HG03342 (cell line): Measurements from ENCODE around the gene RTF1.
"Not testable (repeated sequence)": the region's sequence is repeated elsewhere in the genome, so short reads cannot be mapped to it uniquely, and the experiment has no call there.

ENCODE experiments used
- ATAC-seq: cut with Tn5 transposase; IDR thresholded peaks from one replicate; pipeline ENCODE4 v1.9.1; 2021; ENCODE audit warnings: mild to moderate bottlenecking, moderate library complexity; ENCODE audit not compliant: unreplicated experiment

The RTF1 gene

GRCh38 chr15:41435037-41435786, 18.3 kb downstream of the RTF1 start:
- no peak for ATAC-seq

- no peak for ATAC-seq
Measured at GRCh38 chr15:41437448-41437847, 20.6 kb downstream of the RTF1 start.

DNA sequence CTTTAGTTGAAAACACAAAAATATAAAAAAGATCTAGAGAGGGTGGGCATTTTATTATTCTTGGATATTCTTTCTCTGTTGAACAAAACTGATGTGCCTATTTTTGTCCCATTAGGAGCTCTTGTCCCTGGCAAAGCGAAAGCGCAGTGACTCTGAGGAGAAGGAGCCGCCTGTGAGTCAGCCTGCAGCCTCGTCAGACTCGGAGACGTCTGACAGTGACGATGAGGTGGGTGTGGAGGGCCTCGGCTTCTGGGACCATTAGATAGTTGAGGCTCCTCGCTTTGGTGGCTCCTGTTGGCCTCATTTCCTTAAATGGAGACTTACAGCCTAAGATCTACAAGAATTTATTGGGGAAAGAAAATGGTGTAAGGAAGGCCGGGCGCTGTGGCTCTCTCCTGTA, 21.3 kb downstream of the RTF1 start:
- ATAC-seq = no peak

- not testable (repeated sequence) for ATAC-seq
Measured at GRCh38 chr15:41438745-41439144, 21.9 kb downstream of the RTF1 start.

DNA sequence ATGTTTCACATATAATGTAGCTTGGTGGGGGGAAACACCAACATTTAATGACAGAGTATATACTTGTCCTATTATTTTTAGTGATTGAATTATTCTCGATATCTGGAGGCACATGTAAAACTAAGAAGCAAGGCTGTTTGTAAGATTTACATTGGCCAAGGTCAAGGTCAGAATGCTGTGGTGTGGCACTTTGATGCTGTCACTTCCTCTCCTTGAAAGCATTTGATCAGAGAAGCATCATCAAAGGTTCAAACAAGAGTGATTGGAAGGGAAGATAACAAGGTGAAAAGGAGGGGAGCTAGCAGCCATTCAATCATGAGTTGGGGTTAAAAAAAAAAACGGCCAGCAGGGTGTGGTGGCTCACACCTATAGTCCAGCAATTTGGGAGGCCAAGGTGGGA, 26.4 kb downstream of the RTF1 start:
- no peak for ATAC-seq

DNA sequence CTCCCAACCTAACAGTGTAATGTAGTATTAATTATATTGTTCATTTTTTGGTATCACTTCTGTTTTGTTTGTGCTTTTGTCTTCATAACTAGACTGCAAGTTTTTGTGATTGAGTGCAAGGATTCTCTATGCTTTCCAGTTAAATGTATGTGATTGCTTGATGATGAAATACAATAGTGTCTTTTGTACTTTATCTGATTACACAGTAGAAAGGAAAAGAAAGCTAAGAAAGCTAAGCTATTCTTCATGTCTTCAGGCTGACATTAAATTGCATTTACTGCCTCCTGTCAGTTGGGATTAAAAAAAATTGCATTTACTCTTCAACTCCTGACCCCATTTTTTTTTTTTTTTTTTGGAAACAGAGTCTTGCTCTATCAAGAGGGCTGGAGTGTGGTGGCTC, 28.5 kb downstream of the RTF1 start:
- no peak for ATAC-seq

DNA sequence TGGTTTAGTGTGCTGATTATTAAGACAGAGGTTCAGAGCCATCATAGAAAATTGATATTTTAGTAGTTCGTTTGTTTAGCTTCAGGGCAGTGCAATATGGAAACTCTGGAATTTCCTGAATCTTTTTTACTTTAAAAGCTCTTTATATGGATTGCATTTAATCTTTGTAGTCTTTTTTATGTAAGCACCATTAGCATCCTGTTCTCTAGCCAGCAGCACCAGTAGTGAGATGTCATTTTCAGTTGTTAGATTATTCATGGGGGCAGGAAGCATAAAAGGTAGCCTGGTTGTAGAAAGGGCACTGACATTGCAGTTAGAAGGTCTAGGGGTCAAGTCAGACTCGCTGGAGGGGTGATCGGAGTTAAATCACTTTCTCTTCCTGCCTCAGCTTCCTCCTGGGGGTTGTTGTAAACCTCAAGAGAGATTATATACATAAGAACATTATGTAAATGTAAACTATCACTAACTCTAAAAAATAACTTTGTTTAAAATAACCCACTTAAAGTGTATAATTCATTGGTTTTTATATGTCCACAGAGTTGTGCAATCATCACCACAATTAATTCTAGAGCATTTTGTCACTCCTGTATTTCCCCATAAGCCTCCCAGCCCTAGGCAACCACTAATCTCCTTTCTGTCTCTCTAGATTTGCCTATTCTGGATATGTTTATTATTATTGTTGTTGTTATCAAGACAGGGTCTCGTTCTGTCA, 45.3 kb downstream of the RTF1 start:
- ATAC-seq = no peak

GRCh38 chr15:41464889-41465580, 48.1 kb downstream of the RTF1 start:
- no peak for ATAC-seq

DNA sequence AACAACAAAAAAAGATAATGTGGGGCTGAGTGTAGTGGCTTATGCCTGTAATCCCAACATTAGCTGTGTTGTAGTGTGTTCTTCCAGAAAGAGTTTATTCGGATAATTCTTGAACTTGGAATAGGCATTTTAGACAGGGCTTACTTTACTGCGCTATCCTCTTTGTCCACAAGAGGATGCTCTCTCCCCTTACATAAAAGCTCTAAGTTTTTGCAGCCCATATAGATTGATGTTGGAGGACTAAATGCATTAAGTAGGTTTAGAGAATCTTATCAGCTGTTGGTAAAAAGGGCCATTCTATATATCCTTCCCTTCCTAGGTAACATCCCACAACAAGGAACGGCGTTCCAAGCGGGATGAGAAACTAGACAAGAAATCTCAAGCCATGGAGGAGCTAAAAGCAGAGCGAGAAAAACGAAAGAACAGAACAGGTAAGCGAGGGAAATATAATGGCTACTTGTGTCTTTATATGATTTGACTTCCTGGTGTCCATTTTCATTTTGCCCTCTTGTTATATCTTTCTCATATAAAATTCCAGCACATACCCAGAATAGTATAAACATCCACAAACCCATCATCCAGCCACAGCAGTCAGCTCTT, 49.0 kb downstream of the RTF1 start:
- ATAC-seq = no peak

DNA sequence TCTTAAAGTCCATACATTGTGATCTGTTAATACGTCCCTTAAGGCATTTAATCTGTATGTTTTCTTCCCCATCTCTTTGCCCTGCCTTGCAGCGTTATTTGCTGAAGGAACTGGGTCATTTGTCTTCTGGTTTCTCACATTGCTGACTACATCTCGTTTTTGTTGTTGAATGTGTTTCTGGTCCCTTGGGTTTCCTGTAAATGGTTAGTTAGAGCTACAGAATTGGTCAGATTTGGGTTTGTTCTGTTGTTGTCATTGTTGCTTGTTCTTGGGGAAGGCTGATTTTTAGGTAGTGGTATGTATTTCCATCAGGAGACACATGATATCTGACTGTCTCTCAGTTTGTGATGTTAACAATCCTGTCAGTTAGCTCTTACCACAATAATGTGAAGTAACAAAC, 49.8 kb downstream of the RTF1 start:
- ATAC-seq = no peak

- ATAC-seq = not testable (repeated sequence)
Measured at GRCh38 chr15:41469644-41470043, 52.7 kb downstream of the RTF1 start.

DNA sequence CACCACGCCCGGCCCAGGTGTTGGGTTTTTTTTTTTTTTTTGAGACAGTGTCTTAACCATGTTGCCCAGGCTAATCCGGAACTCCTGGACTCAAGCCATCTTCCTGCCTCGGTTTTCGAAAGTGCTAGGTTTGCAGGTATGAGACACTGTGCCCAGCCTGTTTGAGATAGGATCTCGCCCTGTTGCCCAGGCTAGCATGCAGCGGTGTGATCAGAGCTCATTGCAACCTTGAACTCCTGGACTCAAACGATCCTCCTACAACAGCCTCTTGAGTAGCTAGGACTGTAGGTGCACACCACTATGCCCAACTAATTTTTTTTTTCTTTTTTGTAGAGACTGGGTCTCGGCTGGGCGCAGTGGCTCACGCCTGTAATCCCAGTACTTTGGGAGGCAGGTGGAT, 56.5 kb downstream of the RTF1 start:
- ATAC-seq = no peak

- no peak for ATAC-seq
Measured at GRCh38 chr15:41474436-41474835, 57.5 kb downstream of the RTF1 start.

GRCh38 chr15:41474941-41475340, 58.0 kb downstream of the RTF1 start:
- no peak for ATAC-seq

GRCh38 chr15:41476416-41477048, 59.6 kb downstream of the RTF1 start:
- ATAC-seq = no peak

DNA sequence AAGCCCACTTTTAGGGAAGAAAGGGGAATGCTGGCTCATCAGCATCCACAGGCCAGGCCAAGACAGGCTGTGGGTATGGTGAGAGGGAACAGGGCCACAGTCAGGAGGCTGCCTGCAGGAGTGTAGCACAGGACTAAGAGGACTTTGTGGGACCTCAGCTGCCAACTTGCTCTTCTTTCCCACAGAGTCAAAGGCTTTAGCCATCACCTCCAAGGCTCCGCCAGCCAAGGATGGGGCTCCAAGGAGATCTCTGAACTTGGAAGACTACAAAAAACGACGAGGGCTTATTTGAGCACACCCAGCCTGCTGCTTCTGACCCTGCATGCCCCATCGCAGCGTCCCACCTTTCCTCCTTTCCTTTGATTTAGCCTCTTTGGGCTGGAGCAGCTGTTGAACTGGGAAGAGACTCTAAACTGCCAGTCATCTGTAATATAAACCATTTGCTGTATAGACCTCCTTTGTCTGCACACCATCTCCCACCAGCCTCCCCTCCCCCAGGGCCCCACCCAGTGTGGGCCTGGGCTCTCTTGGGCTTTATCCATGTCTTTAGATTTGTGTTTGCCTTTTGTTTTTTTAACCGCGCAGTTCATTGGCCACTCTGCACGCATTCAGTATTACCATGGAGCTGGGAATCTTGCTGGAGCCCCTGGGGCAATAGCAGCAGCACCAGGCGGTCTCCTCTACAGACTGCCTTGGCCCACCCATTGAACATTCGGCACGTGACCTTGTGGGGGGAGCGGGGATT, 63.7 kb downstream of the RTF1 start:
- no peak for ATAC-seq

DNA sequence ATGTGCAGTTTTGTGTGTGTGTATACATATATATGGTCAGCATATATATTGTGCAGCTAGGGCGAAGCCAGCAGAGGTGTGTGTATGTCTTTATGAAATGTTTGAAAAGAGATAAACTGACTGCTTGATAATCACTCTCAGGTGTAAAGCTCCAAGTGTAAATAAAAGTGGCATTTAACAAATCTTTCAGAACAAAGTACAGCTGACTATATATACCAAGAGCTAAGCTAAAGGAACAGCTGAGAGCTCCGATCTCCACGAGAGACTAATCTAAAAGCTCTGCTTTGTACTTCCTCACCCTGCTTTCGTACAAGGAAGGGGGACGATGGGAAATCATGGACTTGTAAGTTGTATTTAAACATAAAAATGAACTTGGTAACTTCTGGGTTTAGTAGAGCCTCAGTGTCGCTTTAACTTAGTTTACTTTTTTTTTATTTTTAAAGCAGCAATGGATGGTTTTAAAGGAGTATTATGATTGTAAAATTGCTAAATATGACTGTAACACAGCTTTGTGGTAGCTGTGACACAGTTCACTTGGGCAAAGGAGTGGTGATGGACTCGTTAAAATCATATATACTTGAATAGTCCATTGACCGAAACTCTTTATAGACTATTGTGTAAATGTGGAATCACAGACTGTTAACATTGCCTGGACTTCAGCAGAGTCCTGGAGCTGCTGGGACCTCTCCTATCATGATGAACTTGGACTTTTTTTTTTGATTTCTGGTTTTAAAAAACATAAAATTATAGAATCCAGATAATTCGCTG, 65.4 kb downstream of the RTF1 start:
- ATAC-seq = no peak

GRCh38 chr15:41483115-41483514, 66.2 kb downstream of the RTF1 start:
- ATAC-seq = peak; percentile 68

DNA sequence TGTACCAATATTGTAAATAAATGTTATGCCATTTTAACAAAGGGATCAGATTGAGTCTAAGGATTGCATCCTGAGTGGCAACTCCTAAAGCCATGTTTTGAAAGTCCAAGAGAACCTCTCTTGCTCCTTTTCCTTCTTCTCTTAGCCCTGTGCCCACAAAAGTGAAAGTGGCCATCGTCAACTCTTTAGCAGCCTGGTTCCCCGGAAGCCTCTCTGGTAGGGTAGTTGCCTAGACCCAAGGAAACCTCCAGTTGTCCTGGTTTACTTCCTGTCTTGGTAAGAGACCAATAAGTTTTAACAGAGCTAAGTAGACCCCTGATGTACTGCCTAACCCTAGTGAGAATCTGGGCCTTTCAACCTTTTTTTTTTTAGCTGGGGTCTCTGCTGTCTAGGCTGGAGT, 66.6 kb downstream of the RTF1 start:
- no peak for ATAC-seq
